Measurements from ENCODE around the gene TRIO. TPM values are rescaled to one million over a fixed set of nuclear protein-coding genes. Genes with fewer than 3 reads are reported as not detected.
A peak's percentile ranks its signal among the peaks of the same experiment; 100 is the strongest.

Gene TRIO
- total and polyA plus RNA-seq, 12 donors: 26.2 to 85.2 (median 61.9) TPM

- Histone ChIP-seq H3K4me3 (no peak overlapping the region), H3K36me3 (no peaks in the 10 kb centered on the region), H3K9me3 (peaks cover 0 to 9% (median 0%) of the 10 kb centered on the region in 11 donors), H3K27me3 (no peaks in the 10 kb centered on the region), H3K4me1 (peaks cover 7 to 95% (median 78%) of the 10 kb centered on the region in 9 donors), H3K27ac (no peak overlapping the region)
- intact Hi-C loops (cut with DNase I): no loop called here
- ATAC-seq (no peak), DNase-seq (no peak)
- 74 to 77% methylated on average over 7 of the region's 7 CpGs for WGBS, 2 donors
- TF ChIP-seq CTCF (IDR thresholded peaks at IDR 0.05): no peak
Measured at GRCh38 chr5:14168793-14169262, 25.7 kb downstream of the TRIO start.

- Histone ChIP-seq H3K27me3 (no peaks in the 10 kb centered on the region), H3K9me3 (no peaks in the 10 kb centered on the region), H3K36me3 (no peaks in the 10 kb centered on the region), H3K4me3 (no peak overlapping the region), H3K4me1 (peaks cover 7 to 96% (median 76%) of the 10 kb centered on the region in 9 donors), H3K27ac (no peak overlapping the region)
- intact Hi-C loops (cut with DNase I): no loop called here
- DNase-seq: no peak
- ATAC-seq: no peak
- no peak for TF ChIP-seq CTCF (IDR thresholded peaks at IDR 0.05)
- 84 to 93% methylated on average over 4 of the region's 4 CpGs for WGBS, 2 donors
Measured at GRCh38 chr5:14171046-14171445, 27.9 kb downstream of the TRIO start.

GRCh38 chr5:14171621-14172020 is 28.5 kb downstream of the TRIO start:
- no peaks in the 10 kb centered on the region for H3K9me3 ChIP-seq
- ATAC-seq (peak in 1 of 8 donors; percentile 32), DNase-seq (no peak)
- intact Hi-C loops (cut with DNase I): no loop called here
- H3K27ac ChIP-seq: no peak overlapping the region
- peaks cover 7 to 90% (median 71%) of the 10 kb centered on the region in 9 donors for H3K4me1 ChIP-seq
- no peak for TF ChIP-seq CTCF (IDR thresholded peaks at IDR 0.05)
- 52 to 53% methylated on average over 3 of the region's 3 CpGs for WGBS, 2 donors
- no peaks in the 10 kb centered on the region for H3K36me3 ChIP-seq
- no peak overlapping the region for H3K4me3 ChIP-seq
- H3K27me3 ChIP-seq: no peaks in the 10 kb centered on the region

GRCh38 chr5:14172149-14172795 is 29.1 kb downstream of the TRIO start:
- ATAC-seq (no peak), DNase-seq (no peak)
- TF ChIP-seq CTCF (IDR thresholded peaks at IDR 0.05): no peak
- H3K27me3 ChIP-seq: no peaks in the 10 kb centered on the region
- no peak overlapping the region for H3K4me3 ChIP-seq
- 78 to 80% methylated on average over 5 of the region's 5 CpGs for WGBS, 2 donors
- H3K27ac ChIP-seq: no peak overlapping the region
- H3K4me1 ChIP-seq: peaks cover 7 to 84% (median 70%) of the 10 kb centered on the region in 9 donors
- intact Hi-C loops (cut with DNase I): no loop called here
- H3K36me3 ChIP-seq: no peaks in the 10 kb centered on the region
- H3K9me3 ChIP-seq: no peaks in the 10 kb centered on the region

Measured in heart right ventricle (tissue), 16 donors.